H7 (cell line): Measurements from ENCODE around the gene OR2T3. TPM values are rescaled to one million over a fixed set of nuclear protein-coding genes. Genes with fewer than 3 reads are reported as not detected.
"Not testable (repeated sequence)": the region's sequence is repeated elsewhere in the genome, so short reads cannot be mapped to it uniquely, and the experiment has no call there.

Source experiments
- DNase-seq: peaks from one replicate; pipeline ENCODE4 v3.0.0; 2012
- H3K27me3 ChIP-seq: 2 replicates; pipeline ENCODE4 v1.6.0; 2011; ENCODE audit warnings: mild to moderate bottlenecking, low read length; ENCODE audit not compliant: control insufficient read depth, insufficient read depth
- H3K36me3 ChIP-seq: replicated peaks from 2 replicates; pipeline ENCODE4 v1.5.1; 2011; ENCODE audit warnings: low read length; ENCODE audit not compliant: control insufficient read depth, insufficient read depth
- H3K4me3 ChIP-seq: 2 replicates; pipeline ENCODE4 v1.5.1; 2011; ENCODE audit warnings: low read depth, mild to moderate bottlenecking, control low read depth, low read length, moderate library complexity; ENCODE audit not compliant: insufficient read depth
- total RNA-seq: library from RNA; depleted of rRNA; stranded (reverse); fragments of >200 nt; shearing (Covaris generic); gene quantifications from 2 replicates; pipeline ENCODE4 v1.2.3, GENCODE V29; 2014

Gene OR2T3
- total RNA-seq, 1 experiment from 2014 or later: not detected

GRCh38 chr1:248449821-248450465 lies 23.2 kb upstream of the OR2T3 start:
- DNase-seq, H3K27me3 ChIP-seq, H3K4me3 ChIP-seq, H3K36me3 ChIP-seq: not testable (repeated sequence)

- not testable (repeated sequence) for H3K27me3 ChIP-seq, H3K4me3 ChIP-seq, H3K36me3 ChIP-seq, DNase-seq
These were observed 22.5 kb upstream of the OR2T3 start for GRCh38 chr1:248450466-248451145.

- H3K27me3 ChIP-seq, H3K4me3 ChIP-seq, DNase-seq, H3K36me3 ChIP-seq: not testable (repeated sequence)
These were observed 19.5 kb upstream of the OR2T3 start for GRCh38 chr1:248453619-248454018.

- DNase-seq, H3K27me3 ChIP-seq, H3K36me3 ChIP-seq, H3K4me3 ChIP-seq: not testable (repeated sequence)
These were observed 18.1 kb upstream of the OR2T3 start for GRCh38 chr1:248455045-248455444.

- not testable (repeated sequence) for H3K36me3 ChIP-seq, DNase-seq, H3K4me3 ChIP-seq, H3K27me3 ChIP-seq
These were observed 16.5 kb upstream of the OR2T3 start for GRCh38 chr1:248456635-248457034.

- not testable (repeated sequence) for H3K27me3 ChIP-seq, H3K4me3 ChIP-seq, H3K36me3 ChIP-seq, DNase-seq
These were observed 14.0 kb upstream of the OR2T3 start for GRCh38 chr1:248459117-248459516.

GRCh38 chr1:248471154-248471553 lies 2.0 kb upstream of the OR2T3 start:
- DNase-seq: no peak
- Histone ChIP-seq H3K4me3 (no peak overlapping the region), H3K36me3 (no peaks in the 10 kb centered on the region), H3K27me3 (no peaks in the 10 kb centered on the region)

- not testable (repeated sequence) for DNase-seq, H3K27me3 ChIP-seq, H3K4me3 ChIP-seq, H3K36me3 ChIP-seq
These were observed 1.0 kb upstream of the OR2T3 start for GRCh38 chr1:248472111-248472510.

- not testable (repeated sequence) for H3K4me3 ChIP-seq, H3K27me3 ChIP-seq, H3K36me3 ChIP-seq, DNase-seq
These were observed 2.5 kb downstream of the OR2T3 start for GRCh38 chr1:248475660-248476059.

GRCh38 chr1:248481686-248482579 lies 8.8 kb downstream of the OR2T3 start:
- H3K4me3 ChIP-seq, H3K27me3 ChIP-seq, DNase-seq, H3K36me3 ChIP-seq: not testable (repeated sequence)

GRCh38 chr1:248488289-248488688 lies 15.1 kb downstream of the OR2T3 start, which contains the start of gene OR2T5:
Gene OR2T5, plus strand, starts transcription at chr1:248488589. Its CDS starts 0 bp downstream, at chr1:248488589.
- H3K27me3 ChIP-seq, DNase-seq, H3K36me3 ChIP-seq, H3K4me3 ChIP-seq: not testable (repeated sequence)

GRCh38 chr1:248496661-248497060 lies 23.5 kb downstream of the OR2T3 start:
- H3K27me3 ChIP-seq, H3K4me3 ChIP-seq, DNase-seq, H3K36me3 ChIP-seq: not testable (repeated sequence)

- not testable (repeated sequence) for H3K27me3 ChIP-seq, H3K4me3 ChIP-seq, DNase-seq, H3K36me3 ChIP-seq
These were observed 27.3 kb downstream of the OR2T3 start for GRCh38 chr1:248500305-248501035.

- not testable (repeated sequence) for H3K36me3 ChIP-seq, DNase-seq, H3K27me3 ChIP-seq
These were observed 34.6 kb downstream of the OR2T3 start, which contains the start of gene OR2G6 for GRCh38 chr1:248507773-248508172. Gene OR2G6, plus strand, starts transcription at chr1:248508073. Its CDS starts 13,574 bp downstream, at chr1:248521647.

More at GRCh38 chr1:248507773-248508172, 34.6 kb downstream of the OR2T3 start, which contains the start of gene OR2G6:
- H3K4me3 ChIP-seq: not testable (repeated sequence)
